Measurements from ENCODE around the gene SFMBT2. TPM values are rescaled to one million over a fixed set of nuclear protein-coding genes. Genes with fewer than 3 reads are reported as not detected.

The SFMBT2 gene
- total and polyA plus RNA-seq, 9 donors = 6.1 to 9.8 (median 7.7) TPM

- DNase-seq = no peak
- no peaks in the 10 kb centered on the region for H3K36me3 ChIP-seq (ENCODE audit: control insufficient read depth, insufficient read depth, low read length)
- no peaks in the 10 kb centered on the region for H3K9me3 ChIP-seq (replicated peaks; ENCODE audit: control insufficient read depth, low read depth, low read length)
- no peak overlapping the region for H3K27ac ChIP-seq (ENCODE audit: low read length)
- H3K27me3 ChIP-seq (ENCODE audit: control insufficient read depth, insufficient read depth, low read length) = peaks cover 2% of the 10 kb centered on the region
- 77% methylated on average over 4 of the region's 5 CpGs for WGBS (ENCODE audit: insufficient coverage)
- H3K4me1 ChIP-seq (ENCODE audit: control insufficient read depth, insufficient read depth, low read length) = no peaks in the 10 kb centered on the region
- H3K4me3 ChIP-seq (ENCODE audit: low read length) = no peak overlapping the region
These were observed 293.5 kb downstream of the SFMBT2 start for GRCh38 chr10:7117177-7117799.

GRCh38 chr10:7111561-7111960, 299.3 kb downstream of the SFMBT2 start:
- 71% methylated on average over 1 of the region's 3 CpGs for WGBS (ENCODE audit: insufficient coverage)
- no peak for DNase-seq
- H3K4me3 ChIP-seq (ENCODE audit: low read length) = no peak overlapping the region
- peaks cover 2% of the 10 kb centered on the region for H3K27me3 ChIP-seq (ENCODE audit: control insufficient read depth, insufficient read depth, low read length)
- H3K27ac ChIP-seq (ENCODE audit: low read length) = no peak overlapping the region
- H3K36me3 ChIP-seq (ENCODE audit: control insufficient read depth, insufficient read depth, low read length) = no peaks in the 10 kb centered on the region
- H3K9me3 ChIP-seq (replicated peaks; ENCODE audit: control insufficient read depth, low read depth, low read length) = no peaks in the 10 kb centered on the region
- H3K4me1 ChIP-seq (ENCODE audit: control insufficient read depth, insufficient read depth, low read length) = no peaks in the 10 kb centered on the region

- WGBS (ENCODE audit: insufficient coverage) = 100% methylated on average over 2 of the region's 3 CpGs
- Histone ChIP-seq H3K27me3 (ENCODE audit: control insufficient read depth, insufficient read depth, low read length) (peaks cover 2% of the 10 kb centered on the region), H3K36me3 (ENCODE audit: control insufficient read depth, insufficient read depth, low read length) (no peaks in the 10 kb centered on the region), H3K4me3 (ENCODE audit: low read length) (no peak overlapping the region), H3K9me3 (replicated peaks; ENCODE audit: control insufficient read depth, low read depth, low read length) (no peaks in the 10 kb centered on the region), H3K4me1 (ENCODE audit: control insufficient read depth, insufficient read depth, low read length) (no peaks in the 10 kb centered on the region), H3K27ac (ENCODE audit: low read length) (no peak overlapping the region)
- DNase-seq = no peak
These were observed 299.7 kb downstream of the SFMBT2 start for GRCh38 chr10:7111089-7111488.
